WTC11 (cell line): ENCODE data around the gene SLC45A1.

ENCODE experiments used
- CREB1 ChIP-seq: sonication (generic); formaldehyde crosslinking; IDR thresholded peaks from 2 replicates; pipeline ENCODE4 v1.8.0; 2023; ENCODE audit warnings: mild to moderate bottlenecking, missing genetic modification reagents
- CREM ChIP-seq: sonication (generic); formaldehyde crosslinking; IDR thresholded peaks from 2 replicates; pipeline ENCODE4 v1.8.1; 2022; ENCODE audit warnings: mild to moderate bottlenecking, missing genetic modification reagents, moderate library complexity
- ETV6 ChIP-seq: sonication (generic); formaldehyde crosslinking; IDR thresholded peaks from 2 replicates; pipeline ENCODE4 v1.8.1; 2022; ENCODE audit warnings: mild to moderate bottlenecking, missing genetic modification reagents
- JUN ChIP-seq: sonication (generic); formaldehyde crosslinking; IDR thresholded peaks from 2 replicates; pipeline ENCODE4 v1.8.0; 2023; ENCODE audit warnings: mild to moderate bottlenecking, missing genetic modification reagents
- MXD4 ChIP-seq: fragments of 250-450 bp; sonication (Bioruptor Pico); IDR thresholded peaks from 2 replicates; pipeline ENCODE4 v1.8.0; 2021; ENCODE audit warnings: mild to moderate bottlenecking, moderate library complexity, borderline replicate concordance
- NFE2L1 ChIP-seq: sonication (generic); formaldehyde crosslinking; IDR thresholded peaks from 2 replicates; pipeline ENCODE4 v1.8.1; 2023; ENCODE audit warnings: missing genetic modification reagents
- NFYB ChIP-seq: sonication (generic); formaldehyde crosslinking; conservative IDR thresholded peaks from 2 replicates; pipeline ENCODE4 v1.8.0; 2022; ENCODE audit warnings: low read depth, missing genetic modification reagents
- SP1 ChIP-seq: sonication (generic); formaldehyde crosslinking; conservative IDR thresholded peaks from 2 replicates; pipeline ENCODE4 v1.8.1; 2022; ENCODE audit warnings: missing genetic modification reagents
- TP53 ChIP-seq: sonication (generic); formaldehyde crosslinking; IDR thresholded peaks from 2 replicates; pipeline ENCODE4 v1.8.1; 2023; ENCODE audit warnings: mild to moderate bottlenecking, missing genetic modification reagents
- ZNF121 ChIP-seq: sonication (generic); formaldehyde crosslinking; IDR thresholded peaks from 2 replicates; pipeline ENCODE4 v1.8.0; 2023; ENCODE audit warnings: missing genetic modification reagents
- TF ChIP-seq, protein P1 (sequence below): fragments of 200-600 bp; IDR thresholded peaks from 2 replicates; pipeline ENCODE4 v1.8.0; 2022; ENCODE audit warnings: antibody characterized with exemption
- TF ChIP-seq, protein P2 (sequence below): sonication (generic); formaldehyde crosslinking; IDR thresholded peaks from 2 replicates; pipeline ENCODE4 v1.8.0; 2022; ENCODE audit warnings: mild to moderate bottlenecking, missing genetic modification reagents

DNA sequence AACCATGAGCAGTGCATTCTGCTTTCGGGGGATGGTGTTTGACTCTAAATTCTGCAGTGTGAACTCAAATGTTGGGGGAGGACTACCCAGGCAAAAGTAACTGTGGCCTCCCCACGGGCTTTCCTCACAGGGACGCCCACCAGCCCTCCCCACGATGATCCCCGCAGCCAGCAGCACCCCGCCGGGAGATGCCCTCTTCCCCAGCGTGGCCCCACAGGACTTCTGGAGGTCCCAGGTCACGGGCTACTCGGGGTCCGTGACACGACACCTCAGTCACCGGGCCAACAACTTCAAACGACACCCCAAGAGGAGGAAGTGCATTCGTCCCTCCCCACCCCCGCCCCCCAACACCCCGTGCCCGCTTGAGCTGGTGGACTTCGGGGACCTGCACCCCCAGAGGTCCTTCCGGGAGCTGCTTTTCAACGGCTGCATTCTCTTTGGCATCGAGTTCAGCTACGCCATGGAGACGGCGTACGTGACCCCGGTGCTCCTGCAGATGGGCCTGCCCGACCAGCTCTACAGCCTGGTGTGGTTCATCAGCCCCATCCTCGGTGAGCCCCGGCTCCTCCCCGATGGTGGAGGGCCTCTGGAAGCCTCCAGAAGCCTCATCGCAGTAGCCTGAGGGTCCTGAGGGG is 6.4 kb downstream of the SLC45A1 start:
- TF ChIP-seq, protein P1, sequence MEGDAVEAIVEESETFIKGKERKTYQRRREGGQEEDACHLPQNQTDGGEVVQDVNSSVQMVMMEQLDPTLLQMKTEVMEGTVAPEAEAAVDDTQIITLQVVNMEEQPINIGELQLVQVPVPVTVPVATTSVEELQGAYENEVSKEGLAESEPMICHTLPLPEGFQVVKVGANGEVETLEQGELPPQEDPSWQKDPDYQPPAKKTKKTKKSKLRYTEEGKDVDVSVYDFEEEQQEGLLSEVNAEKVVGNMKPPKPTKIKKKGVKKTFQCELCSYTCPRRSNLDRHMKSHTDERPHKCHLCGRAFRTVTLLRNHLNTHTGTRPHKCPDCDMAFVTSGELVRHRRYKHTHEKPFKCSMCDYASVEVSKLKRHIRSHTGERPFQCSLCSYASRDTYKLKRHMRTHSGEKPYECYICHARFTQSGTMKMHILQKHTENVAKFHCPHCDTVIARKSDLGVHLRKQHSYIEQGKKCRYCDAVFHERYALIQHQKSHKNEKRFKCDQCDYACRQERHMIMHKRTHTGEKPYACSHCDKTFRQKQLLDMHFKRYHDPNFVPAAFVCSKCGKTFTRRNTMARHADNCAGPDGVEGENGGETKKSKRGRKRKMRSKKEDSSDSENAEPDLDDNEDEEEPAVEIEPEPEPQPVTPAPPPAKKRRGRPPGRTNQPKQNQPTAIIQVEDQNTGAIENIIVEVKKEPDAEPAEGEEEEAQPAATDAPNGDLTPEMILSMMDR, result no peak
- TF ChIP-seq SP1 (CRISPR knock-in tag) (no peak), NFYB (CRISPR knock-in tag) (no peak), JUN (no peak), NFE2L1 (CRISPR knock-in tag) (no peak), CREB1 (CRISPR knock-in tag) (no peak), ZNF121 (CRISPR knock-in tag) (no peak), MXD4 (CRISPR knock-in tag) (no peak), ETV6 (CRISPR knock-in tag) (no peak), CREM (CRISPR knock-in tag) (no peak), TP53 (no peak)
- TF ChIP-seq, protein P2, sequence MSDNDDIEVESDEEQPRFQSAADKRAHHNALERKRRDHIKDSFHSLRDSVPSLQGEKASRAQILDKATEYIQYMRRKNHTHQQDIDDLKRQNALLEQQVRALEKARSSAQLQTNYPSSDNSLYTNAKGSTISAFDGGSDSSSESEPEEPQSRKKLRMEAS, result no peak
